Right cardiac atrium (tissue), 5 donors: ENCODE data around the gene GALNT5. TPM values are rescaled to one million over a fixed set of nuclear protein-coding genes. Genes with fewer than 3 reads are reported as not detected.
"Not testable (repeated sequence)": the region's sequence is repeated elsewhere in the genome, so short reads cannot be mapped to it uniquely, and the experiment has no call there.

Experiments used
- ATAC-seq, 2 donors: fragments of 200-7000 bp; cut with Tn5 transposase; one replicate each; pipeline versions ENCODE4 v1.8.0 to v1.9.1; 2020; ENCODE audit warnings: moderate library complexity in 2 of 2, mild to moderate bottlenecking in 1 of 2
- DNase-seq, 3 donors: peaks; one replicate each; pipeline ENCODE4 v3.0.0-alpha.2; 2020
- H3K27ac ChIP-seq: one replicate; pipeline ENCODE4 v1.5.1; 2013; ENCODE audit warnings: mild to moderate bottlenecking, low read length, control low read depth, moderate library complexity
- H3K27me3 ChIP-seq: one replicate; pipeline ENCODE4 v1.6.1; 2013; ENCODE audit not compliant: control insufficient read depth, insufficient read depth
- H3K4me1 ChIP-seq: one replicate; pipeline ENCODE4 v1.6.1; 2013; ENCODE audit warnings: low read length; ENCODE audit not compliant: control insufficient read depth, insufficient read depth
- H3K4me3 ChIP-seq: one replicate; pipeline ENCODE4 v1.5.1; 2013; ENCODE audit warnings: low read length, control low read depth
- H3K9me3 ChIP-seq: one replicate; pipeline ENCODE4 v1.6.1; 2013; ENCODE audit warnings: low read length; ENCODE audit not compliant: control insufficient read depth
- WGBS: extraction: QIAGEN DNeasy Blood & Tissue Kit; methylation state at CpG from one replicate; pipeline ENCODE4 v1.1.7; 2013; 5-methylcytosine and 5-hydroxymethylcytosine counted together
- intact Hi-C, 4 donors: fragments of 100-400 bp; cut with DNase I; formaldehyde crosslinking; loops; one replicate each; pipeline versions ENCODE4 v1.11.0 to v1.14.0; 2022 to 2023
- polyA plus RNA-seq: library from polyadenylated mRNA; stranded (reverse); fragments of 200-250 nt; gene quantifications from one replicate; pipeline ENCODE4 v1.2.3, GENCODE V29; 2013
- total RNA-seq, 4 donors: library from RNA; stranded (reverse); fragmentation: NEBNext Ultra II Directional; extraction: Animal tissue kit (Norgen Biotek cat#: 25700); gene quantifications; one replicate each; pipeline ENCODE4 v1.2.1, GENCODE V29; 2021
- donor health status: healthy with polysubstance abuse.
- donor health status: DM: no; HTN: yes; CAD: no.
- donor health status: DM: no; HTN: no; CAD: no.
- donor health status: DM: no; HTN: yes; CAD: no; lungs with severe emphysema.
- donor health status: DM: yes; HTN: yes; CAD: no.

The GALNT5 gene
- total and polyA plus RNA-seq, 5 donors, result 0.34 to 1.6 (median 0.97) TPM

GRCh38 chr2:157265825-157266224 is 8.3 kb downstream of the GALNT5 start:
- DNase-seq, result no peak
- H3K4me1 ChIP-seq, result no peaks in the 10 kb centered on the region
- 92% methylated on average over 4 of the region's 4 CpGs for WGBS
- H3K4me3 ChIP-seq, result no peak overlapping the region
- no peaks in the 10 kb centered on the region for H3K27me3 ChIP-seq
- no peak overlapping the region for H3K27ac ChIP-seq
- ATAC-seq, result no peak
- intact Hi-C loops, result no loop called here
- no peaks in the 10 kb centered on the region for H3K9me3 ChIP-seq

GRCh38 chr2:157267476-157267875 is 10.0 kb downstream of the GALNT5 start:
- Histone ChIP-seq H3K4me3 (no peak overlapping the region), H3K9me3 (no peaks in the 10 kb centered on the region), H3K27me3 (no peaks in the 10 kb centered on the region), H3K27ac (no peak overlapping the region), H3K4me1 (no peaks in the 10 kb centered on the region)
- ATAC-seq (no peak), DNase-seq (no peak)
- intact Hi-C loops, result no loop called here
- WGBS, result 58% methylated on average over 2 of the region's 2 CpGs

- intact Hi-C loops, result no loop called here
- no peaks in the 10 kb centered on the region for H3K27me3 ChIP-seq
- 95% methylated on average over 2 of the region's 2 CpGs for WGBS
Observed at GRCh38 chr2:157269060-157269459, 11.6 kb downstream of the GALNT5 start.

GRCh38 chr2:157269922-157270321 is 12.4 kb downstream of the GALNT5 start:
- Histone ChIP-seq H3K4me3 (no peak overlapping the region), H3K27me3 (no peaks in the 10 kb centered on the region), H3K4me1 (no peaks in the 10 kb centered on the region), H3K9me3 (no peaks in the 10 kb centered on the region), H3K27ac (no peak overlapping the region)
- DNase-seq (no peak), ATAC-seq (no peak)
- intact Hi-C loops, result no loop called here
- WGBS, result 71% methylated on average over 2 of the region's 2 CpGs

More at GRCh38 chr2:157269060-157269459, 11.6 kb downstream of the GALNT5 start:
- Histone ChIP-seq H3K27ac (no peak overlapping the region), H3K9me3 (no peaks in the 10 kb centered on the region), H3K4me1 (no peaks in the 10 kb centered on the region), H3K4me3 (no peak overlapping the region)
- DNase-seq, result no peak
- no peak for ATAC-seq

GRCh38 chr2:157271590-157272203 is 14.2 kb downstream of the GALNT5 start:
- intact Hi-C loops, result no loop called here
- WGBS, result 89% methylated on average over 1 of the region's 1 CpG
- Histone ChIP-seq H3K4me3 (no peak overlapping the region), H3K4me1 (no peaks in the 10 kb centered on the region), H3K9me3 (no peaks in the 10 kb centered on the region), H3K27me3 (no peaks in the 10 kb centered on the region), H3K27ac (no peak overlapping the region)
- no peak for DNase-seq
- no peak for ATAC-seq

GRCh38 chr2:157279311-157279710 is 21.8 kb downstream of the GALNT5 start:
- WGBS, result 88% methylated on average over 7 of the region's 7 CpGs
- H3K4me1 ChIP-seq, ATAC-seq, H3K4me3 ChIP-seq, H3K27me3 ChIP-seq, DNase-seq, H3K27ac ChIP-seq, H3K9me3 ChIP-seq, intact Hi-C loops: not testable (repeated sequence)

GRCh38 chr2:157281316-157281715 is 23.8 kb downstream of the GALNT5 start:
- Histone ChIP-seq H3K4me1 (no peaks in the 10 kb centered on the region), H3K27me3 (no peaks in the 10 kb centered on the region), H3K9me3 (no peaks in the 10 kb centered on the region), H3K4me3 (no peak overlapping the region), H3K27ac (no peak overlapping the region)
- no peak for ATAC-seq
- 93% methylated on average over 6 of the region's 6 CpGs for WGBS
- no peak for DNase-seq
- intact Hi-C loops, result no loop called here

DNA sequence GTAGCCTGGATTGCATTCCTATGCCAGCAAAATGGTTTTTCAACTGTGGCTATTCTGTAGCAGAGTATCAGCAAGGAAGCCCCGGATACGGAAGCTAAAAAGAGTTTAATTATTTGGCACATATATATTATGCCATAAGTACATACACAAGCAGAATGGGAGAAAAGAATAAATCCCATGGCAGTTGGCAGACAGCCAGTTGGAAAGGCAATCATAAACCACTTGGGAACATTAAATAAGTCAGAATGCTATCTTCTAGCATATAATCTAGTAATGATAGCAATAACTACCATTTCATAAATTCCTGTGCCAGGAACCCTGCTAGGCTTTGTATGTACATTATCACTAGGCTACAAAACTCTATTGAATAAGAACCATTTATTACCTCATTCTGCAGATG is 26.0 kb downstream of the GALNT5 start:
- no peak overlapping the region for H3K4me3 ChIP-seq
- no peaks in the 10 kb centered on the region for H3K9me3 ChIP-seq
- no peak overlapping the region for H3K27ac ChIP-seq
- no peaks in the 10 kb centered on the region for H3K27me3 ChIP-seq
- intact Hi-C loops, result no loop called here
- WGBS, result 63% methylated on average over 2 of the region's 2 CpGs
- DNase-seq, result no peak
- no peaks in the 10 kb centered on the region for H3K4me1 ChIP-seq
- ATAC-seq, result no peak

GRCh38 chr2:157287160-157287559 is 29.7 kb downstream of the GALNT5 start:
- intact Hi-C loops, result no loop called here
- ATAC-seq, result no peak
- DNase-seq, result no peak
- no peak overlapping the region for H3K4me3 ChIP-seq
- no peaks in the 10 kb centered on the region for H3K9me3 ChIP-seq
- no peaks in the 10 kb centered on the region for H3K4me1 ChIP-seq
- H3K27me3 ChIP-seq, result no peaks in the 10 kb centered on the region
- WGBS, result 88% methylated on average over 1 of the region's 1 CpG
- no peak overlapping the region for H3K27ac ChIP-seq

DNA sequence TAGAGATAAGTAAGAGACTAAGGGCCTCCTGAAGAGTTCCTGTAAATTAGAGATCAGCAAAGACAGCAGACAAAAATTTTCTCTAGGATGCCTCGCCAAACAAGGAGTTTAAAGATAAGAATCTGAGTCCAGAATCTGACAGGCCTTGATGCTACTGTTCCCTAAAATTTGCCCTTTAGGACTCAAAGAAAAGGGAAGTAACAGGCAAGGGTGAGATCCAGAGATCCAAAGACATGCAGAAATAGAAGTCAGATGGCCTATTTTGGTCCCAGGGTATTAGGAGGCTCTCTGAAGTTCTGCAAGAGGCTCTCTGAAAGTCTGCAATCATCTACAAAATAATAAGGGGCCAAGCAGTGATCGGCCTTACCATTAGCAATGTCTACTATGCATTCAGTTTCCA is 33.0 kb downstream of the GALNT5 start:
- no peak for ATAC-seq
- no peak overlapping the region for H3K4me3 ChIP-seq
- 88% methylated on average over 2 of the region's 2 CpGs for WGBS
- H3K27ac ChIP-seq, result no peak overlapping the region
- intact Hi-C loops, result no loop called here
- DNase-seq, result no peak
- H3K27me3 ChIP-seq, result no peaks in the 10 kb centered on the region
- H3K4me1 ChIP-seq, result no peaks in the 10 kb centered on the region
- no peaks in the 10 kb centered on the region for H3K9me3 ChIP-seq

DNA sequence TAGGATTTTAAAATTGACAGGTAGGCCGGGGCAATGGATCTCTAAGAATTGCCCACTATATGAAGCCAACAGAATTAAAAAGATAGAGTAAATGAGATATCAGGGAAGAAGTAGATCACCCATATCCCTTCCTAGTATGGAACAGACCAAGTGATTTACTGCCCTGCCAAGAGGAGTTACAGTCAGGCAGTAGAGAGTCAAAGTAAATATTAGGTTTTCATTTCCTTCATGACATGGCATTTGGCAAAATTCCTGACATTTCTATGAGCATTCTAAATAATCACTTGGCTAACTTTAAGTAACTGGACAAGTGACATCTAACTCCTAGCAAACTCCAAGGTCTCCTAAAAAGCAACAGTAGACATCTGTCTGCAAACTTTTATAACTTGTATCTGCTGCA is 33.5 kb downstream of the GALNT5 start:
- no peak for ATAC-seq
- WGBS, result 82% methylated on average over 1 of the region's 1 CpG
- Histone ChIP-seq H3K27ac (no peak overlapping the region), H3K4me3 (no peak overlapping the region), H3K4me1 (no peaks in the 10 kb centered on the region), H3K9me3 (no peaks in the 10 kb centered on the region), H3K27me3 (no peaks in the 10 kb centered on the region)
- DNase-seq, result no peak
- intact Hi-C loops, result no loop called here

DNA sequence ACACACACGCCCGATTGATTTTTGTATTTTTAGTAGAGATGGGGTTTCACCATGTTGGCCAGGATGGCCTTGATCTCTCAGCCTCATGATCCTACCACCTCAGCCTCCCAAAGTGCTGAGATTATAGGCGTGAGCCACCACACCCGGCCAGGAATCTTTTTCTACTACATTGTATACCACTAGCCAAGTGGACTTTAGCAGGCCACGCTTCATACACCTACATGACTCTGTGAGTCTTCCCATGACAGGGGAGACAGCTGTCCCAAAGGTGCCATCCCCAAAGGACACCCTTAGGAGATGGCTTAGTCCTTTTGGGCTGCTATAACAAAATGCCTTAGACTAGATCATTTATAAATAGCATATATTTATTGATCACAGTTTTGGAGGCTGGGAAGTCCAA is 35.3 kb downstream of the GALNT5 start:
- no peak overlapping the region for H3K4me3 ChIP-seq
- H3K27ac ChIP-seq, result no peak overlapping the region
- no peaks in the 10 kb centered on the region for H3K9me3 ChIP-seq
- intact Hi-C loops, result no loop called here
- 94% methylated on average over 5 of the region's 5 CpGs for WGBS
- no peak for DNase-seq
- H3K4me1 ChIP-seq, result no peaks in the 10 kb centered on the region
- H3K27me3 ChIP-seq, result no peaks in the 10 kb centered on the region
- no peak for ATAC-seq
